ENCODE results near the gene SENP5. TPM values are rescaled to one million over a fixed set of nuclear protein-coding genes. Genes with fewer than 3 reads are reported as not detected.
A peak's percentile ranks its signal among the peaks of the same experiment; 100 is the strongest.
"Not testable (repeated sequence)": the region's sequence is repeated elsewhere in the genome, so short reads cannot be mapped to it uniquely, and the experiment has no call there.

The SENP5 gene
- total and polyA plus RNA-seq, 12 donors = 9.1 to 41.6 (median 21.1) TPM

DNA sequence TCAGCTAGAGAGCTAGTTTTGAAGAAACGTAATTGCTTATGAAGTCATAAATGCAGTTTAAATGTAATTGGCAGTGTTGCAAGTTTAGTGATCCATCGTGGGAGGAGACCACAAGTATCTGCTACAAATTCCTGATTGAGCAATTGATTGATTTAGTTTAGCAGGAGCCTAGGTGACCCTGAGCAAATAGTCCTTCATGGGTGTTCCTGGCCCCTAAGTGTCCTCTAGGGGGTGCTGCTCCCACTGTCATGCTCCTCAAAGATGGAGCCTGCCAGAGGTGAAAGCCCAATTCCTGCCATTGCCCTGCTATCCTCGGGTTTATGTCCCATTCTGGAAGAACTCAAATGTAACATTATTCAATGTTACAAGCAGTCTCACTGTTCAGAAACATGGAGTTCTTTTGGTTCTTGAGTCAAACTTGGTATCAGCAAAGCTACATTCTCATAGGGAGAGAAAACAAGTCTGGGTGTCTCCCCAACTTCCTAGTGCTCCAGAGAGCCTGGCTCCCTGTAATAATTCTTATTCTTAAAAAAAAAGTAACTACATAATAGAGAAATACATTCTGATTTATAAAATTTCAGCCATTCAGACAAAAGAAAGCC lies 29.8 kb upstream of the SENP5 start:
- no peaks in the 10 kb centered on the region for H3K4me1 ChIP-seq (replicated peaks in 1 of 2)
- no peaks in the 10 kb centered on the region for H3K36me3 ChIP-seq (replicated peaks in 1 of 2)
- H3K27me3 ChIP-seq = no peaks in the 10 kb centered on the region
- intact Hi-C loops (cut with DNase I) = loop anchor here in 1 of 2 donors (5.0 kb wide), 1 partner anchor 129 kb away; the partner anchor contains the start of gene PIGZ
- TF ChIP-seq POLR2A (IDR thresholded peaks at IDR 0.05) = no peak
- TF ChIP-seq, protein P1, sequence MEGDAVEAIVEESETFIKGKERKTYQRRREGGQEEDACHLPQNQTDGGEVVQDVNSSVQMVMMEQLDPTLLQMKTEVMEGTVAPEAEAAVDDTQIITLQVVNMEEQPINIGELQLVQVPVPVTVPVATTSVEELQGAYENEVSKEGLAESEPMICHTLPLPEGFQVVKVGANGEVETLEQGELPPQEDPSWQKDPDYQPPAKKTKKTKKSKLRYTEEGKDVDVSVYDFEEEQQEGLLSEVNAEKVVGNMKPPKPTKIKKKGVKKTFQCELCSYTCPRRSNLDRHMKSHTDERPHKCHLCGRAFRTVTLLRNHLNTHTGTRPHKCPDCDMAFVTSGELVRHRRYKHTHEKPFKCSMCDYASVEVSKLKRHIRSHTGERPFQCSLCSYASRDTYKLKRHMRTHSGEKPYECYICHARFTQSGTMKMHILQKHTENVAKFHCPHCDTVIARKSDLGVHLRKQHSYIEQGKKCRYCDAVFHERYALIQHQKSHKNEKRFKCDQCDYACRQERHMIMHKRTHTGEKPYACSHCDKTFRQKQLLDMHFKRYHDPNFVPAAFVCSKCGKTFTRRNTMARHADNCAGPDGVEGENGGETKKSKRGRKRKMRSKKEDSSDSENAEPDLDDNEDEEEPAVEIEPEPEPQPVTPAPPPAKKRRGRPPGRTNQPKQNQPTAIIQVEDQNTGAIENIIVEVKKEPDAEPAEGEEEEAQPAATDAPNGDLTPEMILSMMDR (IDR thresholded peaks at IDR 0.05) = peak; percentile 57 to 78 (median 72)
- H3K9me3 ChIP-seq (replicated peaks in 1 of 3) = no peaks in the 10 kb centered on the region
- no peak overlapping the region for H3K27ac ChIP-seq
- 35 to 38% (median 36%) methylated on average over 3 of the region's 3 CpGs for WGBS, 4 donors
- no peak overlapping the region for H3K4me3 ChIP-seq
- peak; percentile 65 to 86 (median 75) for DNase-seq

DNA sequence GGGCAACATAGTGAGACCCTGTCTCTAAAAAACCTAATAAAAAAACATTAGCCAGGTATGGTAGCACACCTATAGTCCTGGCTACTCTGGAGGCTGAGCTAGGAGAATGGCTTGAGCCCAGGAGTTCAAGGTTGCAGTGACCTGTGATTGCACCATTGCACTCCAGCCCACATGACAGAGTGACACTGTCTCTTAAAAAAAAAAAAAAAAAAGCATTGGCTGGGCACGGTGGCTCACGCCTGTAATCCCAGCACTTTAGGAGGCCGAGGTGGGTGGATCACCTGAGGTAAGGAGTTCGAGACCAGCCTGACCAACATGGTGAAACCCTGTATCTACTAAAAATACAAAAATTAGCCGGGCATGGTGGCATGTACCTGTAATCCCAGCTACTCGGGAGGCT lies 28.4 kb upstream of the SENP5 start:
- H3K9me3 ChIP-seq (replicated peaks in 1 of 3); H3K27ac ChIP-seq; H3K4me1 ChIP-seq (replicated peaks in 1 of 2); H3K4me3 ChIP-seq; H3K36me3 ChIP-seq (replicated peaks in 1 of 2); H3K27me3 ChIP-seq: not testable (repeated sequence)
- peak in 3 of 7 donors; percentile 9 to 42 (median 28) for DNase-seq
- 64 to 83% (median 72%) methylated on average over 6 of the region's 6 CpGs for WGBS, 4 donors
- intact Hi-C loops (cut with DNase I) = loop anchor here in 1 of 2 donors (5.0 kb wide), 1 partner anchor 128 kb away; the partner anchor contains the start of gene PIGZ

DNA sequence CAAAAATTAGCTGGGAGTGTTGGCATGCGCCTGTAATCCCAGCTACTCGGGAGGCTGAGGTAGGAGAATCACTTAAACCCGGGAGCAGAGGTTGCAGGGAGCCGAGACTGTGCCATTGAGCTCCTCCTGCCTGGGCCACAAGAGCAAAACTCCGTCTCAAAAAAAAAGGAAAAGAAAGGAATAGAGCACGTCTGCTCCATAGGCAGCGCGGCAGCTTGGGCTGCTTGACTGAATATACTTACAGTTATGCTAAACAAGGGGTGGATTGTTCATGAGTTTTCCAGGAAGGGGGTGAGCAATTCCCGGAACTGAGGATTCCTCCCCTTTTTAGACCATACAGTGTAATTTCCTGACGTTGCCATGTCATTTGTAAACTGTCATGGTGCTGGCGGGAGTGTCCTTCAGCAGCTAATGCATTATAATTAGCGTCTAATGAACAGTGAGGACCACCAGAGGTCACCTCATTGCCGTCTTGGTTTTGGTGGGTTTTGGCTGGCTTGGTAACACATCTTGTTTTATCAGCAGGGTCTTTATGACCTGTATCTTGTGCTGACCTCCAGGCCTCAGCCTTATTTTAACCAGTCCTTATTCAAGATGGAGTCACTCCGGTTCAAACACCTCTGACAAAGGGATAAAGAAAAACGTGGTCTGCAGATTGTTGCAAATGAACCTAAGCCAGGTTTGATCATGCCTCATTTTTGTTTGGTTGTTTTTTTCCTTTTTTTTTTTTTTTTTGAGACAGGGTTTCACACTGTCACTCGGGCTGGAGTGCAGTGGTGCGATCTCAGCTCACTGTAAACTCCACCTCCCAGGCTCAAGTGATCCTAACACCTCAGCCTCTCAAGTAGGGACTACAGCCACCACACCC lies 24.9 kb upstream of the SENP5 start:
- DNase-seq = no peak
- Histone ChIP-seq H3K27ac (no peak overlapping the region), H3K27me3 (no peaks in the 10 kb centered on the region), H3K4me3 (no peak overlapping the region), H3K4me1 (replicated peaks in 1 of 2) (no peaks in the 10 kb centered on the region), H3K36me3 (replicated peaks in 1 of 2) (no peaks in the 10 kb centered on the region), H3K9me3 (replicated peaks in 1 of 3) (no peaks in the 10 kb centered on the region)
- WGBS, 4 donors = 64 to 68% (median 67%) methylated on average over 17 of the region's 17 CpGs
- intact Hi-C loops (cut with DNase I) = loop anchor here in 1 of 2 donors (10.0 kb wide), 1 partner anchor 122 kb away; the partner anchor contains the start of gene PIGZ
- TF ChIP-seq POLR2A (IDR thresholded peaks at IDR 0.05) = no peak
- TF ChIP-seq, protein P1 (IDR thresholded peaks at IDR 0.05) = no peak

DNA sequence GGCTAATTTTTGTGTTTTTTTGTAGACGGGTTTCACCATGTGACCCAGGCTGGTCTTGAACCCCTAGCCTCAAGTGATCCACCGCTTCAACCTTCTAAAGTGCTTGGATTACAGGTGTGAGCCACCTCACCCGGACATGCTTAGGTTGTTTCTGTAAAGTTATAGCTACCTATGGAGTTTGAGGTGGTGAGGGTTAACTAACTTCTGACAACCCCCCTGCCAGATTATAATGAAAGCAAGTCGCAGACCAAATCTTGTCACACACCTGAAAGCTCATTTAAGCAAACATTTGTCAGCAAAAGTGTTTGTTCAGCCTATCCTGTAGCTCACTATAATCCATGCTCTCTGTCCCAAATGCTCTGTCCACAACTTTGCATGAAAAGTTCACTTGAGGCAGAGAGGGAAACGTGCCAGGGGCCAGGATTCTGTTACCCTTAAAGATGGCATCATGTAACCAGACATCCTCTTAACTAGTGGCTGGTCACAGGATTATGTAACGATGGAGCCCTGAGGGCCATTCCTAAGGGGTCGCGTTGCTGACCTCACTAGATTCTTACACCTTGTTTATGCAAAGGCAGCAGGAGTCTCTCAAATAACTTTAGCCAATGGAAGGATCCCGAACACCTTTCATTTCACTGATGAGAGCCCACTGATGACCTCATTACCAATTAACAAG lies 24.1 kb upstream of the SENP5 start:
- no peaks in the 10 kb centered on the region for H3K36me3 ChIP-seq (replicated peaks in 1 of 2)
- intact Hi-C loops (cut with DNase I) = loop anchor here in 1 of 2 donors (10.0 kb wide), 1 partner anchor 121 kb away; the partner anchor contains the start of gene PIGZ
- H3K4me1 ChIP-seq (replicated peaks in 1 of 2) = no peaks in the 10 kb centered on the region
- no peak for TF ChIP-seq POLR2A (IDR thresholded peaks at IDR 0.05)
- 79 to 86% (median 80%) methylated on average over 8 to 9 of the region's 9 CpGs for WGBS, 4 donors
- H3K27ac ChIP-seq = no peak overlapping the region
- H3K27me3 ChIP-seq = no peaks in the 10 kb centered on the region
- H3K9me3 ChIP-seq (replicated peaks in 1 of 3) = no peaks in the 10 kb centered on the region
- no peak overlapping the region for H3K4me3 ChIP-seq
- DNase-seq = no peak

DNA sequence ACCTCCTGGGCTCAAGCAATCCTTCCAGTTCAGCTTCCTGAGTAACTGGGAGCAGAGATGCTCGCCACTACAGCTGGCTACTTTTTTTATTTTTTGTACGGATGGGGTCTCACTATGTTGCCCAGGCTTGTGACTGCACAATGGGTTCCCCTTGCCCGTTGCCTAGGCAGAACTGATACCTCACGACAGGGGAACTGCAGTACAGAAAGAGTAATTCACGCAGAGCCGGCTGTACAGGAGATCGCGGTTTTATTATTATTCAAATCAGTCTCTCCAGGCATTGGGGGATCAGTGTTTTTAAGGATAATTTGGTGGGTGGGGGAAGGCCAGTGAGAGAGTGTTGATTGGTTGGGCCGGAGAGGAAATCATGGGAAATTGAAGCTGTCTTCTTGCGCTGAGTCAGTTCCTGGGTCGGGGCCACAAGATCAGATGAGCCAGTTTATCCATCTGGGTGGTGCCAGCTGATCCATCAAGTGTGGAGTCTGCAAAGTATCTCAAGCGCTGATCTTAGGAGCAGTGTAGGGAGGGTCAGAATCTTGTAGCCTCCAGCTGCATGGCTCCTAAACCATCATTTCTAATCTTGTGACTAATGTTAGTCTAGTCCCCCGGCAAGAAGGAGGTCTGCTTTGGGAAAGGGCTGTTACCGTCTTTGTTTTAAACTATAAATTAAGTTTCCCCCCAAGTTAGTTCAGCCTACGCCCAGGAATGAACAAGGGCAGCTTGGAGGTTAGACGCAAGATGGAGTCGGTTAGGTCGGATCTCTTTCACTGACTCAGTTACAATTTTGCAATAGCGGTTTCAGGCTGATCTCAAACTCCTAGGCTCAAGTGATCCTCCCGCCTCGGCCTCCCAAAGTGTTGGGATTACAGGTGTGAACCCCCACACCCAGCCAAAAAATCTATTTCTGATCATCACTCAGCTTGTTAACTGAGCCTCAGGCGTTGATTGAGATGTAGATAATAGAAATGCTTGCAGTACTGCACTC lies 23.2 kb upstream of the SENP5 start:
- H3K4me1 ChIP-seq (replicated peaks in 1 of 2); H3K9me3 ChIP-seq (replicated peaks in 1 of 3); DNase-seq; H3K36me3 ChIP-seq (replicated peaks in 1 of 2); H3K27me3 ChIP-seq; H3K27ac ChIP-seq; H3K4me3 ChIP-seq: not testable (repeated sequence)
- WGBS, 4 donors = 86 to 89% (median 88%) methylated on average over 20 of the region's 22 CpGs
- intact Hi-C loops (cut with DNase I) = loop anchor here in 1 of 2 donors (10.0 kb wide), 1 partner anchor 120 kb away; the partner anchor contains the start of gene PIGZ

DNA sequence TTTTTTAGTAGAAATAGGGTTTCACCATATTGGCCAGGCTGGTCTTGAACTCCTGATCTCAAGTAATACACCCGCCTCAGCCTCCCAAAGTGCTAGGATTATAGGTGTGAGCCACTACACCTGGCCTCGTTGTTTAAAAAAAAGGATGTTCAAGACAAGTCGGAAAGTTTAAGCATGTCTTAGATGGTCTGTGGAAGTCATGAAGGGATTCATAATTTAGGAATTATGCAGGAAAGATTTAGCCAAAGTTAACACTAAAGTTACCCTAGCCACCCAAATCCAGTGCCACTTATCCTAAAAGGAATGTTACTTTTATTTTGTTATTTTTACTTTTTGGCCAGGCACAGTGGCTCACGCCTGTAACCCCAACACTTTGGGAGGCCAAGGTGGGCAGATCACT lies 19.3 kb upstream of the SENP5 start:
- not testable (repeated sequence) for H3K9me3 ChIP-seq (replicated peaks in 1 of 3); H3K27ac ChIP-seq; H3K27me3 ChIP-seq; H3K4me3 ChIP-seq; H3K4me1 ChIP-seq (replicated peaks in 1 of 2); DNase-seq; H3K36me3 ChIP-seq (replicated peaks in 1 of 2)
- WGBS, 4 donors = 71 to 83% (median 76%) methylated on average over 4 of the region's 4 CpGs
- intact Hi-C loops (cut with DNase I) = loop anchor here in 1 of 2 donors (10.0 kb wide), 1 partner anchor 116 kb away; the partner anchor contains the start of gene PIGZ
